ENCODE results near the gene SLC7A6. TPM values are rescaled to one million over a fixed set of nuclear protein-coding genes. Genes with fewer than 3 reads are reported as not detected.

The SLC7A6 gene
- total RNA-seq, 6 experiments from 2014 or later = 46.1 to 56.6 (median 50.8) TPM

DNA sequence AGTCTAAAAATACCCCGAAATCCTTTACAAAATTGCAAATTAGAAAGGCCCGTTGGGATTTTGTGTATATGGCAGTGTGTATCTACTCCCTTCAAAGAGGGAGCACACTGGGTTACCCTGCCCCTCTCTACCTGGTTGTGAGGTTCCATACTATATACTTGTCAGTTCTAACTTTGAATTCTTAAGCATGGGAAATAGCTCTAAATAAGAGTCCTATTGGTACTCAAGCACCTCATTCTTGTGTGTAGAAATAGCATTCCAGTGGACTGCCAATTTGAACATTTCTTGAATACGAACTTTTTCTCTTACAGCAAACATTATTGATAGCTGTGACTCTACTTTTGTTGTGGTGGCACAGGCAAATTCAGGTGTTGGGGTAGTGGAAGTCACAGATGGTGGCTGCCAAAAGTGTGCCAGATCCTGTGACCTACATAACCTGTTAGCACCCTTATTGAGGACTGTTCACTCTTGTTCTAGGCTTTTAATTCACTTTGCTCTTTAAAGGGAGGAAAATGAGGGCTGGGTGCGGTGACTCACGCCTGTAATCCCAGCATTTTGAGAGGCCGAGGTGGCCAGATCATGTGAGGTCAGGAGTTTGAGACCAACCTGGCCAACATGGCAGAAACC, 44.5 kb upstream of the SLC7A6 start:
- no peaks in the 10 kb centered on the region; the same call in 1 of the 2 replicates for H3K27me3 Mint-ChIP-seq (ENCODE audit: insufficient read depth)
- no peak overlapping the region for H3K4me3 Mint-ChIP-seq
- no peak overlapping the region; the same call in 1 of the 2 replicates for H3K27ac Mint-ChIP-seq
- TF ChIP-seq, protein P1, sequence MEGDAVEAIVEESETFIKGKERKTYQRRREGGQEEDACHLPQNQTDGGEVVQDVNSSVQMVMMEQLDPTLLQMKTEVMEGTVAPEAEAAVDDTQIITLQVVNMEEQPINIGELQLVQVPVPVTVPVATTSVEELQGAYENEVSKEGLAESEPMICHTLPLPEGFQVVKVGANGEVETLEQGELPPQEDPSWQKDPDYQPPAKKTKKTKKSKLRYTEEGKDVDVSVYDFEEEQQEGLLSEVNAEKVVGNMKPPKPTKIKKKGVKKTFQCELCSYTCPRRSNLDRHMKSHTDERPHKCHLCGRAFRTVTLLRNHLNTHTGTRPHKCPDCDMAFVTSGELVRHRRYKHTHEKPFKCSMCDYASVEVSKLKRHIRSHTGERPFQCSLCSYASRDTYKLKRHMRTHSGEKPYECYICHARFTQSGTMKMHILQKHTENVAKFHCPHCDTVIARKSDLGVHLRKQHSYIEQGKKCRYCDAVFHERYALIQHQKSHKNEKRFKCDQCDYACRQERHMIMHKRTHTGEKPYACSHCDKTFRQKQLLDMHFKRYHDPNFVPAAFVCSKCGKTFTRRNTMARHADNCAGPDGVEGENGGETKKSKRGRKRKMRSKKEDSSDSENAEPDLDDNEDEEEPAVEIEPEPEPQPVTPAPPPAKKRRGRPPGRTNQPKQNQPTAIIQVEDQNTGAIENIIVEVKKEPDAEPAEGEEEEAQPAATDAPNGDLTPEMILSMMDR (IDR thresholded peaks at IDR 0.05) = no peak
- H3K4me1 Mint-ChIP-seq (ENCODE audit: low read depth) = 0 out of 2 replicates have a peak, but pooled peaks cover 4% of the 10 kb centered on the region
- no peak for DNase-seq
- H3K36me3 Mint-ChIP-seq (ENCODE audit: low read depth) = no peaks in the 10 kb centered on the region
- H3K9me3 Mint-ChIP-seq = no peaks in the 10 kb centered on the region

DNA sequence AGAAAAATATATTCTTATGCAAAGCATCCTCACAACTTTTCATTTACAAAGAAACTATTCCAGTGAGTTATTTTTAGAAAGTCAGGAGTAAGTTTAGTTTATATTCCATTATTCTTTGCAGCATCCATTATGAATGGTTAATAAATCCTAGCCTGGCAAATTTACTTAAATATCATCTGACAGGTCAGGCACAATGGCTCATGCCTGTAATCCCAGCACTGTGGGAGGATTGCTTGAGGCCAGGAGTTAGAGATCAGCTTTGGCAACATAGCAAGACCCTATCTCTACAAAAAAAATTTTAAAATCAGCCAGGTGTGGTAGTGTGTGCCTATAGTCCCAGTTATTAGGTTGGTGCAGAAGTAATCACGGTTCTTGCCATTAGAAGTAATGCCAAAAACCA, 41.3 kb upstream of the SLC7A6 start:
- H3K4me3 Mint-ChIP-seq = no peak overlapping the region
- no peak overlapping the region for H3K27ac Mint-ChIP-seq
- no peaks in the 10 kb centered on the region for H3K36me3 Mint-ChIP-seq (ENCODE audit: low read depth)
- TF ChIP-seq, protein P1 (IDR thresholded peaks at IDR 0.05) = no peak
- H3K27me3 Mint-ChIP-seq (ENCODE audit: insufficient read depth) = no peaks in the 10 kb centered on the region; the same call in 1 of the 2 replicates
- peaks cover 16% of the 10 kb centered on the region for H3K4me1 Mint-ChIP-seq (ENCODE audit: low read depth)
- no peaks in the 10 kb centered on the region for H3K9me3 Mint-ChIP-seq
- DNase-seq = no peak

DNA sequence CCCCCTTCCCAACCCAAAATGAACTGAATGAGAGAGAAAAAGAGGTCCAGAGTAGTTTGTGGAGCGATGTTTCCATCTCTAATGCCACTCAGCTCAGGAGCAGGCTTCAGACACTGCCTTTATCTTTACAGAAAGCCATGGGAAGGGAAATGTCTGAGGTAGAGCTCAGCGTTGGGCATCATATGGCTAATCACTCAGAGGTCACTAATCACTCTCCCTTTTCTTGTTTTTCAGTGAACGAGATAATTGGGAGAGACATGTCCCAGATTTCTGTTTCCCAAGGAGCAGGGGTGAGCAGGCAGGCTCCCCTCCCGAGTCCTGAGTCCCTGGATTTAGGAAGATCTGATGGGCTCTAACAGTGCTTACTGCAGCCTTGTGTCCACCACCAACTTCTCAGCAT, 38.2 kb upstream of the SLC7A6 start:
- no peaks in the 10 kb centered on the region for H3K36me3 Mint-ChIP-seq (ENCODE audit: low read depth)
- H3K4me1 Mint-ChIP-seq (ENCODE audit: low read depth) = peaks cover 19% of the 10 kb centered on the region
- no peak overlapping the region for H3K4me3 Mint-ChIP-seq
- H3K27ac Mint-ChIP-seq = no peak overlapping the region
- H3K9me3 Mint-ChIP-seq = no peaks in the 10 kb centered on the region
- no peaks in the 10 kb centered on the region; the same call in 1 of the 2 replicates for H3K27me3 Mint-ChIP-seq (ENCODE audit: insufficient read depth)
- no peak for DNase-seq
- TF ChIP-seq, protein P1 (IDR thresholded peaks at IDR 0.05) = no peak

DNA sequence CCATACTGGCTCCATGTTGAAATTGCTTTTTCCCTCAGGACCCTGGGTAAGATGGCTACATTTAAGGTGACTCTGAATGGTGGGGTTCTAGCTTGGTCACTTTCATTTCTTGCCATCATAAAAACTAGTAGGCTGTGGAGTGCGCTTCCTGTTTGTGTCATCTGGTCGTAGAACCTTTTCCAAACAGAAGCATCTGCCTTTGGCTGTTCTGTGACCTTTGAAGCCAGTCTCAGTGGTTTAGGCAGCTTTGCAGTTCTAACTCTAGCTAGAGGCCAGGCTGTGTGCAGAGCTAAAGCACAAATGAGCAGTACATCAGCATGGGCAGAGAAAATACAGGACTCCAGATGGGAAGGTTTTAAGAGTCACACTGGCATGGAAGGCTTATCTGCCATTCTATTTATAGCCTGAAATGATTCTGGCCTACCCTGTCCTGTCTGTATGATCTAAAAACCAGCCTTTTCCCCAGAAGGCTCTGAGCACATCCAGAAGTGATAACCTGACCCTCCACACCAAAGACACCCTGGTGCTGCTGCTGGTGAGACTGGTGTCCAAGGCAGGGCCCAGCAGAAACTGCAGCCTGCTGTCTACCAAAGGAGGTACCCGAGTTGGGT, 37.0 kb upstream of the SLC7A6 start:
- TF ChIP-seq, protein P1 (IDR thresholded peaks at IDR 0.05) = no peak
- H3K9me3 Mint-ChIP-seq = no peaks in the 10 kb centered on the region
- H3K27ac Mint-ChIP-seq = peak overlapping the region; percentile 45; the same call in 1 of the 2 replicates
- H3K4me1 Mint-ChIP-seq (ENCODE audit: low read depth) = peaks cover 19% of the 10 kb centered on the region
- peaks cover 1% of the 10 kb centered on the region; the same call in 1 of the 2 replicates for H3K27me3 Mint-ChIP-seq (ENCODE audit: insufficient read depth)
- no peaks in the 10 kb centered on the region for H3K36me3 Mint-ChIP-seq (ENCODE audit: low read depth)
- H3K4me3 Mint-ChIP-seq = no peak overlapping the region
- no peak for DNase-seq

DNA sequence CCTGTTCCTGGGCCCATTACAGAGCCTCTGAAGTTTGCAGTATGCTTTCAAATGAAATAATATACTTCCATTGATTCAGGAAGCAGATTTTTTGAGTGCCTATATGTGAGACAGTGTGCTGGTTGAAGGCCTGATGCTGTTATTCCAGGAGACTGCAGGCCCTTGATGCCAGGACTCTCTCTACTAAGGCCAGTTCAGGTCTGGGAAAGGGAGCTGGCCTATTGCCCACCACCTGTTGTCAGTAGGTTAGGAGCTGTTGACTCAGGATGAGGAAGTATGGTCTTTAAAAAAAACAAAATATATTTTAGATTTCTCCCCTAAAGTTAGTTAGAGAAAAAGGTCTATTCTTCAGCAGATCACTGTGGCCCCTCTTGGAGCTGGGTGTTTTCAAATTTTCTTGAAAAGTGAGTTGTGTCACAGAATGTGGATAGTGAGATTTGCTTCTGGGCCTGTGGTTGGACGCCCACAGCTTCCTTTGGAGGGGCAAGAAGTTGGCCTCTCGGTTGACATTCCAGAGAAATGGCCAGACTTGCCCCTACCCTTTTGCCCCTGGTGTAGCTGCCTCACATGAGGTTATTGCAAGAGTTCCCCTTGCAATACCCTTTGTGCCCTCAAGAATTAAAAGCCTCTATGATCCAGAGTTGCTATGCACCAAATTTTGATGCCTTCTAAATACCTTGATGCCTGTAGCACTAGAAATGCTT, 36.3 kb upstream of the SLC7A6 start:
- TF ChIP-seq, protein P1 (IDR thresholded peaks at IDR 0.05) = peak; percentile 23; the same call in 1 of the 2 replicates
- Mint-ChIP-seq H3K27me3 (ENCODE audit: insufficient read depth) (peaks cover 1% of the 10 kb centered on the region; the same call in 1 of the 2 replicates), H3K9me3 (no peaks in the 10 kb centered on the region), H3K36me3 (ENCODE audit: low read depth) (no peaks in the 10 kb centered on the region), H3K4me3 (no peak overlapping the region), H3K27ac (no peak overlapping the region), H3K4me1 (ENCODE audit: low read depth) (peaks cover 19% of the 10 kb centered on the region)
- no peak for DNase-seq

Data from HFFc6 (cell line).